Pons (tissue), 1 donor: Measurements from ENCODE around the gene FCAMR.

ENCODE experiments used
- DNase-seq: peaks from one replicate; pipeline ENCODE4 v3.0.0-alpha.2; 2016; ENCODE audit warnings: low spot score

The FCAMR gene

GRCh38 chr1:206960676-206961386 lies 9.4 kb downstream of the FCAMR start:
- no peak for DNase-seq

GRCh38 chr1:206958144-206958543 lies 12.1 kb downstream of the FCAMR start:
- no peak for DNase-seq

DNA sequence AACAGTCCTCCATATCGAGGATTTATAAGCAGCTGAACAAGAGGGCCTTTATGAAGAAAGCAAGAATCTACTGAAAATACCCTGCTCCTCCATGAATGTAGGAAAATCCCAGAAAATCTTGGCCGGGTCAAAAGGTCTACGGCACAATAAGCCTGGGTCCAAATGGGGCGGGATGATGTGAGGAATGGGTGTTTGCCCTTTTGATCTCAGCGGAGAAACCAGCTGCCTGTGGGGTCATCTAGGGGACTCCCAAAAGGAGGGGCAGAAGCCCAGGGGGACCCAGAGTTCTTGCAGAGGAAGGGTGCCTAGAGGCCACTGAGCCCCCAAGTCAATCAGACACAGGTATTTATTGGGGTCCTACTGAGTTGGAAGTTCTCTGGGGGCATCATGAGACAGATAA lies 12.6 kb downstream of the FCAMR start:
- DNase-seq = no peak

- DNase-seq = no peak
These were observed 14.5 kb downstream of the FCAMR start for GRCh38 chr1:206955476-206956451.

DNA sequence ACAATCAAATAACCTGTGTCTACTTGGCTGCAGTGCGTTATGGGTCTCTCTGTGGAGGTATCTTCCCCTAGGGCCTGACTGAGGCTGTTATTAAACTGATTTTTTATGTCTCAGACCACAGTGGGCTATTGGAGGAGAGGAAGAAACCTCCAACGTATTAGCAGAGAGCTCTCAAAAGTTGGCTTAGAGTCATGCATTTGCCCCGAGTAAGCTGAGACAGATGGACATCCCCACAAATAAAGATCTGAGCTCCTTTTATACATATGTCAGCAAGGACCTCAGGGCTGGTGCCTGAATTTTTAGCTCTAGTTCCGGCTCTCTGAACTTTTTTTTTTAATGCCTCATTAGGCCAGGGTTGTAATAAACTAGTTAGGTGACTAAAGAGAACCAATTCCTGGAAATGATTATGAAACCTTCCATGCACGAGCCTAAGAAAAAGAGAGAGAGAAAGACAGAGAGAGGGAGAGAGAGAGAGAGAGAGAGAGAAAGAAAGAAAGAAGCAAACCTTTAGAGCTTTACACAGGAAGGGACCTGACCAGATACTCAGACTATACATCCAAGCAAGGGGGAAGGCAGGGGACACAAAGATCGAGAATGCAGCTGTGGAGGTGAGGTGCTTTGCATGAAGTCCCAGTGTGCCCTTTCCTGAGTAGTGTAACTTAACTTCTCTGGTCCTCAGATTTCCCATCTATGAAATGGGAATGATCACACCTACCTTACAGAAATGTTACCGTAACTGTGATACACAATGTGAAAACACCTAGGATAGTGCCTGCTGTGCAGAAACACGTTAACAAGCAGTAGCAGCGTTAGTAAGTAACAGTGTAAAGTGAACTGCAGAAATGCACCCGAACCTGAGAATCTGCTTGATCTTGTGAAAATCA lies 15.6 kb downstream of the FCAMR start:
- DNase-seq = no peak

GRCh38 chr1:206953626-206954025 lies 16.6 kb downstream of the FCAMR start:
- no peak for DNase-seq

DNA sequence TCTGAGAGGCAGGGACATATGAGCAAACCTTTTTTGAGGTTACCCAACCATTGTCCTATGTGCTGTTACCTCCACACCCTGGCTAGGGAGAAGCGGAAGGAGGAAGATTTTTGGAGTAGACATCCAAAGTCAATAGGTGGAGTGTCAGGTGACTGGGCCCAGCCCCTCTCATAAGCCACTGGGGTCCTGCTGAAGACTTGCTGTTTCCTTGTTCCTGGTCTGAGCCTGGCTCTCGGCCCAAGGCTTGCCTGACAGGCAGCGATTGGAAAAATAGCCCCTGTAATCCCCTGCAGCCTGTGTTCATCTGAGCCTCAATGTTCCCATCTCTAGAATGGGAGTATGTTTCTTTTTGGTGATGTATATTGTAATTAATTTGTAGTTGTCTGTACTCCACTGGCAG lies 17.1 kb downstream of the FCAMR start:
- DNase-seq = no peak

DNA sequence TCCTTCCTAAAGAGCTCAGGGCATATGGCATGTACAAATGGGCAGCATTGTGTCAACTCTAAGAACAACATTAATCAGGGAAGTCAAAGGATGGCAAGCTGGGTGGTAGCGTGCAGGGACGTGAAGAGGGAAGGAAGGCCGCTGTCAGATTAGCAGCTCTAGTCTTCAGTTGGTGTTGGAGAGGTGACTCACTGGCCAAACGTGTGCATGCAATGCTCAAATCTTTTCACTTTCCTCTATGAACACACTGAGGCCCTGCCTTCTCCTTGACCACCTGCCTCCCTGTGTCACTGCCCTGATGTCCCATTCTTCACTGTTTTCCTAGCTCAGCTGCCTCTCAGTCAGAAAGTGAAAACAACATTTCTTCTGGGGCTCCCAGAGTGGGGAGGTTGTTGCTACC lies 18.1 kb downstream of the FCAMR start:
- no peak for DNase-seq

DNA sequence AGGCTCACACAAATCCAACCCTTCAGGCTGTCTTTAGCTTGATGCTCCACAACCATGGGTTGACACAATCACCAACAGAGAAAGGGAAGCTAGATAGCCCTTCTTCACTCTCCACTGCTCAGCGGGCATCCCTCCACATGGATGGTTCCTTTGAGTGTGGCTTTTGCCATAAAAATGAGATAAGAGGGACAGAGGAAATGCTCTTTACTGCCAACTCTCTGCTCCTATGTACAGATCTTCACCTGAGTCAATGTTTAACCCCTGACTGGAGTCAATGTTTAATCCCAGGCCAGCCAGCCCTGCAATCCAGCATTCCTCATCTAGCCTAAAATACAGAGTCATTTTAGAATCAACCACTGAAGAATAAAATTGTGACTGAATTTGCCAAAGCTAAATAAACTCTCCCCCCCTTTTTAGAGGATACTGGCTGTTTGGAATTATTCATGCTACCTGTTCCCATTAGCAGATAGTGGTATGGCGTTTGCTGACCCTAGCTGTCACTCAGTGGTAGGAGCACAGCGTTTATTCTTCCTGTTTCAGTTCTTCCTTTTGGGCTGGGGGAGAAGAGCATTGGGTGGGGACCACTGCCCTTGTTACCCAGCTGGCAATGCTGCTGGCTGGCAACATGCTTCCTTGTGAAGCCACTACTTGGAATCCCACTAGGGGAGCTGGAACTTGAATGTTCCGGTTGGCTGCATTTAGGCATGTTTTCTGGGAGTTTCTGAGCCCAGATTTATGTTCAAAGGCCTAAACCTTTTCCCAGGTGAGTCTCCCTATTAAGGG lies 18.8 kb downstream of the FCAMR start:
- DNase-seq = no peak

DNA sequence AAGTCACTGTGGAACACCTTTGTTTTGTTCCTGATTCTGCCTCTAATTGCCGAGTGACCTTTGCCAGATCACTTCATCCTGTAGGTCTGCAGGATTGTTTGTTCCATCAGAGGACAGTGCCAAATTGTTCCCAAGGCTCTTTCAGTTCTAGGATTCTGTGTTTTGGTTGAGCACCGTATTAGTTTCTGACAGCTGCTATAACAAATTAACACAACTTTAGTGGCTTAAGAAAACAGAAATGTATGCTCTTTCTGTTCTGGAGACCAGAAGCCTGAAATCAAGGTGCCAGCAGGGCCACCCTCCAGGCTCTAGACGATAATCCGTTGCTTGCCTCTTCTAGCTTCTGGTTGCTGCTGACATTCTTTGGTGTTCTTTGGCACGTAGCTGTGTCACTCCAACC lies 20.6 kb downstream of the FCAMR start:
- DNase-seq = no peak

GRCh38 chr1:206949208-206949607 lies 21.1 kb downstream of the FCAMR start:
- DNase-seq = peak; percentile 70

DNA sequence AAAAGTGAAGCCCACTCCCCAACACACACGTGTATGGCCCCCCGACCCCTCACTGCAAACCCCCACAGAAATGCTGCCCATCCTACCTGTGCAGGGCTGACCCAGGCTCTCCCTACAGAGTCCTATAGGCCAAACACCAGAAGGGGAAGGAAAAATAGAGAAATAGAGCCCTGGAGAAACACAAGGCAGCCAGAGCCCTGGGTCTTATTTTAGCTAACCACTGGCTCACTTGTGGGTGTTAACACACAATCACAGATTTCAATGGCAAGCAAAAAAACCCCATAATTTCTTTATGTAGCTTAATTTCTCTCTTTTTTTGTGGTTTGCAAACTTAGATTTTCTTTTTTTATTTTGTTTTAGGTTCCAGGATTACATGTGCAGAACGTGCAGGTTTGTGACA lies 23.0 kb downstream of the FCAMR start:
- DNase-seq = peak; percentile 46

DNA sequence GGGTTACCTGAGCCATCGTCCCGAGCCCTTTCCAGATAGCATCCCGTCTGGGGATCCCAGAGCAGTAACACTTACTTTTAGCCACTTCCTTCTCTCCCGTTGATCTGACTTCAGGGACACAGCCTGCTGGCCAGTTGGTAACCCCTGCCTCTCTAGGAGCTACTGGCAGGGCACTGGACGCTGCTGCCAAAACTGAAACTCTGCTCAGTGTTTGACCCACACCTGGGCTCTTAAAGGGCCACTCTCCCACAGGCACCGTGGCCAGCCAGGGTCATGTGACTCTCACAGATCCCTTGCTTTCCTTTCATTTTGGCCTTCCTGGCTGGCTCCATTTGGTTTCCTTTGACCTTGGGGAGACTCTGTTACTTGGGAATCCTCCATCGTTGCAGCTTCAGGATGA lies 24.0 kb downstream of the FCAMR start, which contains the start of gene PIGR:
Gene PIGR, minus strand, starts transcription at position 206 of the 400 bp plus-strand sequence. CDS start 5,935 bp downstream, outside the sequence.
- no peak for DNase-seq

GRCh38 chr1:206945779-206946178 lies 24.5 kb downstream of the FCAMR start:
- no peak for DNase-seq

DNA sequence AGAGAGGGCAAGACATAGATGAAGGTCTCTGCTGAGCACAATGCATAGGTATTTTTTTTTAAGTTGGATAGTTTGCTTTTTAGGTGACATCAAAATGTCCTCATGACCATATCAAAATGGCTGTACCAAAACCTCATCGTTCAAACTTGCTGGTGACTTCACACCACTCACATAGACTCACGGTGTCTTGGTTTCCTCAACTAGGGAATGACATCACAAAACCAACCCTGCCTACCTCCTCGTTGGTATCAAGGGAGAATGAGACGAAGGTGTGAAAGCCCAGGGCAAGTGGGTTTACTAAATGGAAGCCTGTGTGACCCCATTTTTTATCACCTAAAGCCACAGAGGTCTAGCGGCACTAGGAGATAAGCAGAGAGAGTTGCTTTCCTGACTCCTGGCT lies 25.6 kb downstream of the FCAMR start:
- no peak for DNase-seq

DNA sequence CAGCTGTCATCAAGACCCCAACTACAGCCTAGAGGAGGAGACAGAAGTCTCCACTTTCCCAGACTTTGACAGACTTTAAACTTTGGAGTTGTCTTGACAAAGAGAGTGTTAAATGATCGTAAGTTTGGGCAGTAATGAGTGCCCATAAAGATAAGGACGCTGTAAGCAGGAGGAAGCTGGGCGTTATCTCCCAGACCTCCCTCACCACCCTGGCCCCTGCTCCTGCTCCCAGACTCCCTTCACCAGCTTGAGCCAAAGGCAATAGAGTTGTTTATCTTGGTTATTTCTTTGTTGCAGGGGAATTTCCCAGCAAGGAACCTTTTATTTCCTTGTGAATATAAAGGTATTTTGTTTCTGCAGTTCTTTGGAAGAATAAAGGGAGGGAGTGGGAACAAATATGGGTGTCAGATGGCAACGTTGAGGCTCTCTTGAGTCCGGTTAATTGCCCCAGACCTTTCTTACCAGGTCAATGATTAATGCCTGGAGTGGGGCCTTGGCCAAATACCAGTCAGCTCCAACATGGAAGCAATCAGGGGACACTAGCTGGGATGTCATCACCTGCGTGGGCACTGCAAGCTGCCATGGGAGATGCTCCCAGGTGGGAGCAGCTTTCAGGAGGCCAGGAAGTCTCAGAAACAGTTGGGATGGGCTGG lies 28.4 kb downstream of the FCAMR start:
- no peak for DNase-seq

DNA sequence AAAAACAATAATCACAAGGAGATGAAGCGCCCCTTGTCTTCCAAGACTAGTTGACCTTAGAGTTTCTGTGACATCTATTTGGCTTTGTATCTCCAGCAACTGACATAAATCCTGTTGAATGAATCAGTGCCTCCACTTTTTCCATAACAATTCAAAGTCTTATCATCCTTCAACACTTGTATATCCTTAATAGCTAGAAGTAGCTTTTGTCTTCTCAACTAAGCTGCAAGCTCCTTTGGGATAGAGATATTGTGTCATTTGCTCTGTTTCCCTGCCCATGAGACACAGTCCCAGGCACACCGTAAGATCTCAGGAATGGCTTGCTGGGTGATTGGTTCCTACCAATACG lies 29.7 kb downstream of the FCAMR start:
- no peak for DNase-seq

GRCh38 chr1:206939841-206940587 lies 30.2 kb downstream of the FCAMR start:
- no peak for DNase-seq

DNA sequence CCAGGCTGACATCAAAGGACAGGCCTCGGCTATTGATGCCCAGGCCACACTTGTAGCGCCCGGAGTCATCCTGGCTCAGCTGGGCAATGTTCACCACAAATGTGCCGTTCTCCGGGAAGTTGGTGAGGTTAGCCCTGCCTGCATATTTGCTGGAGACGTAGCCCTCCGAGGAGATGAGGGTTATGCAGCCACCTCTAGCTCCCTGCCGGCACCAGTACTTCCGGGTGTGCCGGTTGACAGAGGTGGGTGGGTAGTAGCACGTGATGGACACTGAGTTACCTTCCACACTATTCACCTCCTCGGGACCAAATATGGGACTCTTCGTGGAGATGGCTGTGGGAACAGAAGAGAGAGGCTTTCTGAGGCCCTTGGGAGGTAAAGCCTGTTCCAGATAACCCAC lies 31.1 kb downstream of the FCAMR start:
- DNase-seq = no peak

DNA sequence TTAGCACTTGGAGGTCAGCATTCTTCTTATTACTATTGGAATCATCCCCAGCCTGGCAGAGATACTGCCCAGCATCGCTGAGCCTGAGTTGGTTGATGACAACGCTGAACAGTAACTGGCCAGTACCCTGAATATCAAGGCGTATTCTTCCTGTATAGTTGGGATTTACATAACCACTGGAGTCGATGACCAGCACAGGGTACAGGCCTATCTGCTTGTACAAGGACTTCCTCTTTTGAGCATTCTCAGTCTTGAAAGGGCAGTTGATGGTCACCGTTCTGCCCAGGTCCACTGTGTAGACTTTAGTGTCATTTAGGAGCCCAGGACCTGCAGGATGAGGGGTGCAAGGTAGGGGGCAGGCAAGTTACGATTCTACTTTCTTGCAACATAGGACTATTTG lies 32.8 kb downstream of the FCAMR start:
- DNase-seq = peak; percentile 51
